Astrocyte (in vitro differentiated cells and primary cell): ENCODE data around the gene TRIL. TPM values are rescaled to one million over a fixed set of nuclear protein-coding genes. Genes with fewer than 3 reads are reported as not detected.

ENCODE experiments used
- DNase-seq: peaks from one replicate; pipeline ENCODE4 v3.0.0-alpha.2; 2010; ENCODE audit warnings: low read depth
- FAIRE-seq: peaks from 2 replicates; lab custom pipeline; 2011; peaks lifted over from hg19 to GRCh38; lab: Jason Lieb, UNC
- H2AFZ ChIP-seq: 2 replicates; pipeline ENCODE4 v1.6.0; 2012; ENCODE audit warnings: low read depth, low read length, inconsistent platforms
- H3K27ac ChIP-seq: 2 replicates; pipeline ENCODE4 v1.5.1; 2011; ENCODE audit warnings: low read depth, low read length, inconsistent platforms
- H3K27me3 ChIP-seq: 2 replicates; pipeline ENCODE4 v1.6.0; 2011; ENCODE audit warnings: low read length, inconsistent platforms; ENCODE audit not compliant: insufficient read depth
- H3K36me3 ChIP-seq: 2 replicates; pipeline ENCODE4 v1.5.1; 2011; ENCODE audit warnings: low read length, inconsistent platforms; ENCODE audit not compliant: insufficient read depth
- H3K4me1 ChIP-seq: 2 replicates; pipeline ENCODE4 v1.5.1; 2011; ENCODE audit warnings: low read length, inconsistent platforms; ENCODE audit not compliant: insufficient read depth
- H3K4me2 ChIP-seq: 2 replicates; pipeline ENCODE4 v1.6.0; 2012; ENCODE audit warnings: low read length, inconsistent platforms
- H3K4me3 ChIP-seq: 2 replicates; pipeline ENCODE4 v1.5.1; 2011; ENCODE audit warnings: low read depth, mild to moderate bottlenecking, low read length, inconsistent platforms; ENCODE audit not compliant: insufficient read depth
- H3K79me2 ChIP-seq: 2 replicates; pipeline ENCODE4 v1.6.0; 2012; ENCODE audit warnings: mild to moderate bottlenecking, low read length, inconsistent platforms; ENCODE audit not compliant: insufficient read depth
- H3K9ac ChIP-seq: 2 replicates; pipeline ENCODE4 v1.6.0; 2012; ENCODE audit warnings: mild to moderate bottlenecking, low read length, inconsistent platforms
- H3K9me3 ChIP-seq: 2 replicates; pipeline ENCODE4 v1.5.1; 2012; ENCODE audit warnings: low read depth, mild to moderate bottlenecking, low read length, inconsistent platforms; ENCODE audit not compliant: insufficient read depth
- H4K20me1 ChIP-seq: 2 replicates; pipeline ENCODE4 v1.6.0; 2012; ENCODE audit warnings: low read length, inconsistent platforms; ENCODE audit not compliant: insufficient read depth
- H3K27ac Mint-ChIP-seq: one replicate; pipeline ENCODE4 v1.8.0; 2021; ENCODE audit warnings: mild to moderate bottlenecking, mixed read lengths; ENCODE audit not compliant: unreplicated experiment
- H3K27me3 Mint-ChIP-seq: one replicate; pipeline ENCODE4 v1.8.0; 2021; ENCODE audit warnings: low read depth, mixed read lengths; ENCODE audit not compliant: unreplicated experiment
- H3K36me3 Mint-ChIP-seq: one replicate; pipeline ENCODE4 v1.8.0; 2021; ENCODE audit warnings: low read depth, mixed read lengths; ENCODE audit not compliant: unreplicated experiment
- H3K4me1 Mint-ChIP-seq: one replicate; pipeline ENCODE4 v1.8.0; 2021; ENCODE audit warnings: low read depth, mixed read lengths; ENCODE audit not compliant: unreplicated experiment
- H3K4me3 Mint-ChIP-seq: one replicate; pipeline ENCODE4 v1.8.0; 2021; ENCODE audit warnings: mild to moderate bottlenecking, moderate library complexity, mixed read lengths; ENCODE audit not compliant: unreplicated experiment
- H3K9me3 Mint-ChIP-seq: one replicate; pipeline ENCODE4 v1.8.0; 2021; ENCODE audit warnings: mild to moderate bottlenecking, mixed read lengths; ENCODE audit not compliant: unreplicated experiment
- EZH2 ChIP-seq: IDR thresholded peaks from 2 replicates; pipeline ENCODE4 v1.6.1; 2012; ENCODE audit warnings: mild to moderate bottlenecking, low read length, inconsistent platforms; ENCODE audit not compliant: insufficient read depth
- total RNA-seq: library from RNA; stranded (reverse); gene quantifications from 2 replicates; pipeline ENCODE4 v1.2.1, GENCODE V29; 2021
- TF ChIP-seq, protein P1 (sequence below): IDR thresholded peaks from 2 replicates; pipeline ENCODE4 v1.5.1; 2011; ENCODE audit warnings: low read depth, mild to moderate bottlenecking, inconsistent platforms, low read length, moderate library complexity; ENCODE audit not compliant: insufficient read depth

TRIL gene
- total RNA-seq, 1 donor from 2014 or later: 0.45 TPM

DNA sequence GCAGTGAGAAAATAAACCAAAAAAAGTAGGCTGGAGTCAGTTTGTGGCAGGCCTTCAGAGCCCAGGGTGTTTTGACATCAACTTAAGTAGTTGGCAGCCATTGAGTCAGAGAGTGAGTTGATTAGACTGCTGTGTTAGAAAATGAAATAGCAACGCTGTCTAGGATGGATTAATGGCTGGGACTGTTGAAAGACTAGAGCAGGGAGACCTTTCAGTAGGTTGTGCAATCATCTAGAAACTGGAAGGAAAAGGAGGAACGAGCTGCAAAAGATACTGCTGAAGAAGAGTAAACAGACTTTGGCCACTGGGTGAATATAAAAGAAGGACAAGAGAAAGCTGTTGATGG is 28.6 kb upstream of the TRIL start:
- H3K9me3 ChIP-seq: no peaks in the 10 kb centered on the region
- no peaks in the 10 kb centered on the region for H3K79me2 ChIP-seq
- no peaks in the 10 kb centered on the region for H4K20me1 ChIP-seq
- H3K27me3 ChIP-seq: no peaks in the 10 kb centered on the region
- no peak overlapping the region for H3K4me2 ChIP-seq
- Mint-ChIP-seq H3K27me3 (no peaks in the 10 kb centered on the region), H3K27ac (no peak overlapping the region), H3K9me3 (peaks cover 7% of the 10 kb centered on the region), H3K4me3 (no peak overlapping the region), H3K36me3 (peaks cover 3% of the 10 kb centered on the region), H3K4me1 (peaks cover 24% of the 10 kb centered on the region)
- H3K4me1 ChIP-seq: peaks cover 11% of the 10 kb centered on the region
- H3K9ac ChIP-seq: no peak overlapping the region
- FAIRE-seq (no peak), DNase-seq (peak; percentile 80)
- no peak overlapping the region for H3K4me3 ChIP-seq
- H3K27ac ChIP-seq: no peak overlapping the region
- TF ChIP-seq, protein P1, sequence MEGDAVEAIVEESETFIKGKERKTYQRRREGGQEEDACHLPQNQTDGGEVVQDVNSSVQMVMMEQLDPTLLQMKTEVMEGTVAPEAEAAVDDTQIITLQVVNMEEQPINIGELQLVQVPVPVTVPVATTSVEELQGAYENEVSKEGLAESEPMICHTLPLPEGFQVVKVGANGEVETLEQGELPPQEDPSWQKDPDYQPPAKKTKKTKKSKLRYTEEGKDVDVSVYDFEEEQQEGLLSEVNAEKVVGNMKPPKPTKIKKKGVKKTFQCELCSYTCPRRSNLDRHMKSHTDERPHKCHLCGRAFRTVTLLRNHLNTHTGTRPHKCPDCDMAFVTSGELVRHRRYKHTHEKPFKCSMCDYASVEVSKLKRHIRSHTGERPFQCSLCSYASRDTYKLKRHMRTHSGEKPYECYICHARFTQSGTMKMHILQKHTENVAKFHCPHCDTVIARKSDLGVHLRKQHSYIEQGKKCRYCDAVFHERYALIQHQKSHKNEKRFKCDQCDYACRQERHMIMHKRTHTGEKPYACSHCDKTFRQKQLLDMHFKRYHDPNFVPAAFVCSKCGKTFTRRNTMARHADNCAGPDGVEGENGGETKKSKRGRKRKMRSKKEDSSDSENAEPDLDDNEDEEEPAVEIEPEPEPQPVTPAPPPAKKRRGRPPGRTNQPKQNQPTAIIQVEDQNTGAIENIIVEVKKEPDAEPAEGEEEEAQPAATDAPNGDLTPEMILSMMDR: no peak
- TF ChIP-seq EZH2: no peak
- no peaks in the 10 kb centered on the region for H3K36me3 ChIP-seq
- peak overlapping the region; percentile 7 for H2AFZ ChIP-seq

- Histone ChIP-seq H3K4me1 (peaks cover 11% of the 10 kb centered on the region), H3K4me2 (no peak overlapping the region), H3K36me3 (no peaks in the 10 kb centered on the region), H3K9ac (no peak overlapping the region), H3K27ac (no peak overlapping the region), H3K27me3 (no peaks in the 10 kb centered on the region), H4K20me1 (no peaks in the 10 kb centered on the region), H2AFZ (peak overlapping the region; percentile 7), H3K79me2 (no peaks in the 10 kb centered on the region), H3K9me3 (no peaks in the 10 kb centered on the region), H3K4me3 (no peak overlapping the region)
- no peak for TF ChIP-seq EZH2
- TF ChIP-seq, protein P1: no peak
- no peaks in the 10 kb centered on the region for H3K27me3 Mint-ChIP-seq
- no peak overlapping the region for H3K4me3 Mint-ChIP-seq
- H3K36me3 Mint-ChIP-seq: peaks cover 3% of the 10 kb centered on the region
- FAIRE-seq (no peak), DNase-seq (no peak)
- no peak overlapping the region for H3K27ac Mint-ChIP-seq
- H3K9me3 Mint-ChIP-seq: peaks cover 7% of the 10 kb centered on the region
- peaks cover 24% of the 10 kb centered on the region for H3K4me1 Mint-ChIP-seq
These were observed 28.1 kb upstream of the TRIL start for GRCh38 chr7:28986028-28986764.

- Mint-ChIP-seq H3K4me3 (no peak overlapping the region), H3K27me3 (no peaks in the 10 kb centered on the region), H3K36me3 (peaks cover 3% of the 10 kb centered on the region), H3K27ac (peak overlapping the region; percentile 90), H3K4me1 (peaks cover 24% of the 10 kb centered on the region), H3K9me3 (peaks cover 7% of the 10 kb centered on the region)
- peak; percentile 67 for FAIRE-seq
- Histone ChIP-seq H3K4me3 (no peak overlapping the region), H3K27me3 (no peaks in the 10 kb centered on the region), H3K9ac (no peak overlapping the region), H3K4me1 (peaks cover 11% of the 10 kb centered on the region), H2AFZ (peak overlapping the region; percentile 43), H3K4me2 (peak overlapping the region; percentile 64), H4K20me1 (no peaks in the 10 kb centered on the region), H3K79me2 (no peaks in the 10 kb centered on the region), H3K27ac (peak overlapping the region; percentile 58), H3K36me3 (no peaks in the 10 kb centered on the region), H3K9me3 (no peaks in the 10 kb centered on the region)
- DNase-seq: peak; percentile 87
- TF ChIP-seq, protein P1: no peak
- no peak for TF ChIP-seq EZH2
These were observed 26.5 kb upstream of the TRIL start for GRCh38 chr7:28984631-28985030.
